ENCODE results near the gene LSM2. TPM values are rescaled to one million over a fixed set of nuclear protein-coding genes. Genes with fewer than 3 reads are reported as not detected.
A peak's percentile ranks its signal among the peaks of the same experiment; 100 is the strongest.

LSM2 gene
- total and polyA plus RNA-seq, 9 of the 15 experiments (the other 6 are each of a cell fraction or from before 2014, with no cell fraction given), result 154 to 407 (median 223) TPM

DNA sequence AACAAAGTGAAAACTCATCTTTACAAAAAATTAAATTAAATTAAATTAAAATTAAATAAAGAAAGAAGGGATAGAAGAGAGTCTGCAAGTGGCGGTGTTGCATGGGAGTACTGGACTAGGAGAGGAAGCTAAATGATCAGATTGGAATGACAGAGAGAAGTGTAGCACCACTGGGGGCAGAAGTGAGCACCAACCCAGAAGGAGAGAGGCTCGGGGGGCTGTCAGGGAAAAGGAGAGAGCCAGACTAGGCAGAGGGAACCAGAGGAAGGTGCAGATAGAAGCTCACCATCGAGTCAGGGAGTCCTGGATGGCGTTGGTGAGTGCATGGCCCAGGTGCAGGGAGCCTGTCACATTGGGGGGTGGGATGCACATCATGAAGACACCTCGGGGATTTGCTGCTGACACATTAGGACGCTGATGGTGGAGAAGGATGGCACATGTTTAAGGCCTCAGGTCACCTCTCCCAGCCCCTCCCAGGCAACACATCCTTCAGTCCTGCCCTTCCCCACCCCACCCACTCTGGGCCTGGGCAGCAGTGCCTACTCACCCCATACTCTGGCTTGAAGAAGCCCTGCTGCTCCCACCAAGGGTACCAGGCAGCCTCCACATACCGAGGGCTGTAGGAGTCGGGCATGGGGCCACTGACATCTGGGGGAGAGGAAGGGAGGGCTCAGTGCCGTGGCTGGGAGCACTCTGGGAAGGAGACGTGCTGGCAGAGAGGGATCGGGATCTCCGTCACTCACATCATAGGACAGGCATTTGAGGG, 15.3 kb downstream of the LSM2 start (continued):
- TF ChIP-seq, protein P1, sequence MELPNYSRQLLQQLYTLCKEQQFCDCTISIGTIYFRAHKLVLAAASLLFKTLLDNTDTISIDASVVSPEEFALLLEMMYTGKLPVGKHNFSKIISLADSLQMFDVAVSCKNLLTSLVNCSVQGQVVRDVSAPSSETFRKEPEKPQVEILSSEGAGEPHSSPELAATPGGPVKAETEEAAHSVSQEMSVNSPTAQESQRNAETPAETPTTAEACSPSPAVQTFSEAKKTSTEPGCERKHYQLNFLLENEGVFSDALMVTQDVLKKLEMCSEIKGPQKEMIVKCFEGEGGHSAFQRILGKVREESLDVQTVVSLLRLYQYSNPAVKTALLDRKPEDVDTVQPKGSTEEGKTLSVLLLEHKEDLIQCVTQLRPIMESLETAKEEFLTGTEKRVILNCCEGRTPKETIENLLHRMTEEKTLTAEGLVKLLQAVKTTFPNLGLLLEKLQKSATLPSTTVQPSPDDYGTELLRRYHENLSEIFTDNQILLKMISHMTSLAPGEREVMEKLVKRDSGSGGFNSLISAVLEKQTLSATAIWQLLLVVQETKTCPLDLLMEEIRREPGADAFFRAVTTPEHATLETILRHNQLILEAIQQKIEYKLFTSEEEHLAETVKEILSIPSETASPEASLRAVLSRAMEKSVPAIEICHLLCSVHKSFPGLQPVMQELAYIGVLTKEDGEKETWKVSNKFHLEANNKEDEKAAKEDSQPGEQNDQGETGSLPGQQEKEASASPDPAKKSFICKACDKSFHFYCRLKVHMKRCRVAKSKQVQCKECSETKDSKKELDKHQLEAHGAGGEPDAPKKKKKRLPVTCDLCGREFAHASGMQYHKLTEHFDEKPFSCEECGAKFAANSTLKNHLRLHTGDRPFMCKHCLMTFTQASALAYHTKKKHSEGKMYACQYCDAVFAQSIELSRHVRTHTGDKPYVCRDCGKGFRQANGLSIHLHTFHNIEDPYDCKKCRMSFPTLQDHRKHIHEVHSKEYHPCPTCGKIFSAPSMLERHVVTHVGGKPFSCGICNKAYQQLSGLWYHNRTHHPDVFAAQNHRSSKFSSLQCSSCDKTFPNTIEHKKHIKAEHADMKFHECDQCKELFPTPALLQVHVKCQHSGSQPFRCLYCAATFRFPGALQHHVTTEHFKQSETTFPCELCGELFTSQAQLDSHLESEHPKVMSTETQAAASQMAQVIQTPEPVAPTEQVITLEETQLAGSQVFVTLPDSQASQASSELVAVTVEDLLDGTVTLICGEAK (IDR thresholded peaks at IDR 0.05), result no peak
- TF ChIP-seq, protein P1 (CRISPR knock-in tag; IDR thresholded peaks at IDR 0.05), result peak; percentile 38; the same call in 1 of the 2 replicates
- TF ChIP-seq CBFA2T3 (IDR thresholded peaks at IDR 0.05), result no peak
- no peak for TF ChIP-seq SMARCA4 (IDR thresholded peaks at IDR 0.05)
- no peak for TF ChIP-seq MXI1 (IDR thresholded peaks at IDR 0.05; ENCODE audit: low read depth, low read length)
- TF ChIP-seq, protein P2, sequence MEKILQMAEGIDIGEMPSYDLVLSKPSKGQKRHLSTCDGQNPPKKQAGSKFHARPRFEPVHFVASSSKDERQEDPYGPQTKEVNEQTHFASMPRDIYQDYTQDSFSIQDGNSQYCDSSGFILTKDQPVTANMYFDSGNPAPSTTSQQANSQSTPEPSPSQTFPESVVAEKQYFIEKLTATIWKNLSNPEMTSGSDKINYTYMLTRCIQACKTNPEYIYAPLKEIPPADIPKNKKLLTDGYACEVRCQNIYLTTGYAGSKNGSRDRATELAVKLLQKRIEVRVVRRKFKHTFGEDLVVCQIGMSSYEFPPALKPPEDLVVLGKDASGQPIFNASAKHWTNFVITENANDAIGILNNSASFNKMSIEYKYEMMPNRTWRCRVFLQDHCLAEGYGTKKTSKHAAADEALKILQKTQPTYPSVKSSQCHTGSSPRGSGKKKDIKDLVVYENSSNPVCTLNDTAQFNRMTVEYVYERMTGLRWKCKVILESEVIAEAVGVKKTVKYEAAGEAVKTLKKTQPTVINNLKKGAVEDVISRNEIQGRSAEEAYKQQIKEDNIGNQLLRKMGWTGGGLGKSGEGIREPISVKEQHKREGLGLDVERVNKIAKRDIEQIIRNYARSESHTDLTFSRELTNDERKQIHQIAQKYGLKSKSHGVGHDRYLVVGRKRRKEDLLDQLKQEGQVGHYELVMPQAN (IDR thresholded peaks at IDR 0.05; ENCODE audit: borderline replicate concordance), result no peak
- TF ChIP-seq SOX6 (IDR thresholded peaks at IDR 0.05), result no peak
- 0 out of 2 replicates have a peak, but pooled peaks have one; percentile 23 for TF ChIP-seq XRCC5 (IDR thresholded peaks at IDR 0.05; ENCODE audit: low read depth, low read length)
- TF ChIP-seq THRAP3 (IDR thresholded peaks at IDR 0.05; ENCODE audit: borderline replicate concordance), result no peak
- no peak for TF ChIP-seq RBM15 (IDR thresholded peaks at IDR 0.05; ENCODE audit: insufficient read depth, low read length)
- TF ChIP-seq, protein P3, sequence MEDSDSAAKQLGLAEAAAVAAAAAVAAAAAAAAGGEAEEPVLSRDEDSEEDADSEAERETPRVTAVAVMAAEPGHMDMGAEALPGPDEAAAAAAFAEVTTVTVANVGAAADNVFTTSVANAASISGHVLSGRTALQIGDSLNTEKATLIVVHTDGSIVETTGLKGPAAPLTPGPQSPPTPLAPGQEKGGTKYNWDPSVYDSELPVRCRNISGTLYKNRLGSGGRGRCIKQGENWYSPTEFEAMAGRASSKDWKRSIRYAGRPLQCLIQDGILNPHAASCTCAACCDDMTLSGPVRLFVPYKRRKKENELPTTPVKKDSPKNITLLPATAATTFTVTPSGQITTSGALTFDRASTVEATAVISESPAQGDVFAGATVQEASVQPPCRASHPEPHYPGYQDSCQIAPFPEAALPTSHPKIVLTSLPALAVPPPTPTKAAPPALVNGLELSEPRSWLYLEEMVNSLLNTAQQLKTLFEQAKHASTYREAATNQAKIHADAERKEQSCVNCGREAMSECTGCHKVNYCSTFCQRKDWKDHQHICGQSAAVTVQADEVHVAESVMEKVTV (CRISPR knock-in tag; IDR thresholded peaks at IDR 0.05), result no peak
- TF ChIP-seq FOXK1 (CRISPR knock-in tag; IDR thresholded peaks at IDR 0.05; ENCODE audit: borderline replicate concordance), result peak; percentile 68; the same call in 1 of the 2 replicates
- TF ChIP-seq, protein P4, sequence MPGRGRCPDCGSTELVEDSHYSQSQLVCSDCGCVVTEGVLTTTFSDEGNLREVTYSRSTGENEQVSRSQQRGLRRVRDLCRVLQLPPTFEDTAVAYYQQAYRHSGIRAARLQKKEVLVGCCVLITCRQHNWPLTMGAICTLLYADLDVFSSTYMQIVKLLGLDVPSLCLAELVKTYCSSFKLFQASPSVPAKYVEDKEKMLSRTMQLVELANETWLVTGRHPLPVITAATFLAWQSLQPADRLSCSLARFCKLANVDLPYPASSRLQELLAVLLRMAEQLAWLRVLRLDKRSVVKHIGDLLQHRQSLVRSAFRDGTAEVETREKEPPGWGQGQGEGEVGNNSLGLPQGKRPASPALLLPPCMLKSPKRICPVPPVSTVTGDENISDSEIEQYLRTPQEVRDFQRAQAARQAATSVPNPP (IDR thresholded peaks at IDR 0.05; ENCODE audit: borderline replicate concordance, insufficient read depth, insufficient read length), result no peak
- TF ChIP-seq HDAC1 (IDR thresholded peaks at IDR 0.05), result peak in 1 of 2 experiments; percentile 54; a peak in 2 of 4 replicates
